Tibial nerve (tissue), 3 donors: ENCODE results near the gene COX14.

ENCODE experiments used
- POLR2A ChIP-seq, 2 donors: fragments of 450-650 bp; IDR thresholded peaks; one replicate each; pipeline ENCODE4 v1.6.1; 2017; ENCODE audit warnings: antibody characterized with exemption in 2 of 2, mild to moderate bottlenecking in 2 of 2, moderate library complexity in 2 of 2
- TF ChIP-seq, protein P1 (sequence below), 5 experiments: fragments of 200-600 bp in 3 of 5; fragments of 450-650 bp in 2 of 5; sonication (generic) in 3 of 5; IDR thresholded peaks; one replicate each; pipeline ENCODE4 v1.5.1; 2016 to 2019; ENCODE audit warnings: antibody characterized with exemption in 5 of 5, mild to moderate bottlenecking in 3 of 5, moderate library complexity in 2 of 5

DNA sequence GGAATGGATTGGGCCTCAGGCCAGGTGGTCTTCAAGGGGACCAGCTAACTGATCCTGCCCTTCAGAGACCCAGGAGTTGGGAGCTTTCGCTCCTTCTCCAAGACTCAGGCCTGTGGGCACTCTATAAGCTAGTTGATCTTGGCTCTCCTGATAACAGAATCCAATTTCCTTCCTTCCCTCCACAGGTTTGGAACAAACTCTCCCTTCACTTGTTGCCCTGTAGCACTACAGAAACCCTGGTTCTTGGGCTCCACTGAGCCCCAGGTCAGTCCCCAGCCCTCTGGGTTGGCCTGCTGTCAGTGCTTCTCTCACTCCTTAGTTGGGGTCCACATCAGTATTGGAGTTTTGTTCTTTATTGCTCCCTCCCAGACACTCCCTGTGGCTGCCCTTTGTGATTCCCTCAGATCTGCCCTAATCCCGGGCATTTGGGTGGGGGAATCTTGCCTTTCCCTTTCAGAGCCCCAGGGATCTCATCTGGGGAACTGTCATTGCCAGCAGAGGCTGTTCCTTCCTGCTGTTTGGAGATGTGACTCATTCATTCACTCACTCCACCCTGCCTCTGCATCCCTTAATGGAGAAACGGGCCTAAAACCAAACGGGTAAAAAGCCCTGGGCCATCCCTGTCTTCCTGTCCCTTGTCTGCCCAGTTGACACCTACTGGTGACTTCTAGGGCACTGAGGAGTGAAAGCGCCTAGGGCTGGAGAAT, 12.6 kb upstream of the COX14 start:
- no peak for TF ChIP-seq POLR2A (IDR thresholded peaks at IDR 0.05)
- TF ChIP-seq, protein P1, sequence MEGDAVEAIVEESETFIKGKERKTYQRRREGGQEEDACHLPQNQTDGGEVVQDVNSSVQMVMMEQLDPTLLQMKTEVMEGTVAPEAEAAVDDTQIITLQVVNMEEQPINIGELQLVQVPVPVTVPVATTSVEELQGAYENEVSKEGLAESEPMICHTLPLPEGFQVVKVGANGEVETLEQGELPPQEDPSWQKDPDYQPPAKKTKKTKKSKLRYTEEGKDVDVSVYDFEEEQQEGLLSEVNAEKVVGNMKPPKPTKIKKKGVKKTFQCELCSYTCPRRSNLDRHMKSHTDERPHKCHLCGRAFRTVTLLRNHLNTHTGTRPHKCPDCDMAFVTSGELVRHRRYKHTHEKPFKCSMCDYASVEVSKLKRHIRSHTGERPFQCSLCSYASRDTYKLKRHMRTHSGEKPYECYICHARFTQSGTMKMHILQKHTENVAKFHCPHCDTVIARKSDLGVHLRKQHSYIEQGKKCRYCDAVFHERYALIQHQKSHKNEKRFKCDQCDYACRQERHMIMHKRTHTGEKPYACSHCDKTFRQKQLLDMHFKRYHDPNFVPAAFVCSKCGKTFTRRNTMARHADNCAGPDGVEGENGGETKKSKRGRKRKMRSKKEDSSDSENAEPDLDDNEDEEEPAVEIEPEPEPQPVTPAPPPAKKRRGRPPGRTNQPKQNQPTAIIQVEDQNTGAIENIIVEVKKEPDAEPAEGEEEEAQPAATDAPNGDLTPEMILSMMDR (IDR thresholded peaks at IDR 0.05), result no peak
